LNCAP (cell line): ENCODE results near the gene CCDC159.

ENCODE experiments used
- TF ChIP-seq, protein P1 (sequence below): fragments of 450-650 bp; IDR thresholded peaks from 2 replicates; pipeline ENCODE4 v1.5.1; 2017; ENCODE audit warnings: mild to moderate bottlenecking

The CCDC159 gene

GRCh38 chr19:11370744-11371143 lies 24.4 kb downstream of the CCDC159 start:
- TF ChIP-seq, protein P1, sequence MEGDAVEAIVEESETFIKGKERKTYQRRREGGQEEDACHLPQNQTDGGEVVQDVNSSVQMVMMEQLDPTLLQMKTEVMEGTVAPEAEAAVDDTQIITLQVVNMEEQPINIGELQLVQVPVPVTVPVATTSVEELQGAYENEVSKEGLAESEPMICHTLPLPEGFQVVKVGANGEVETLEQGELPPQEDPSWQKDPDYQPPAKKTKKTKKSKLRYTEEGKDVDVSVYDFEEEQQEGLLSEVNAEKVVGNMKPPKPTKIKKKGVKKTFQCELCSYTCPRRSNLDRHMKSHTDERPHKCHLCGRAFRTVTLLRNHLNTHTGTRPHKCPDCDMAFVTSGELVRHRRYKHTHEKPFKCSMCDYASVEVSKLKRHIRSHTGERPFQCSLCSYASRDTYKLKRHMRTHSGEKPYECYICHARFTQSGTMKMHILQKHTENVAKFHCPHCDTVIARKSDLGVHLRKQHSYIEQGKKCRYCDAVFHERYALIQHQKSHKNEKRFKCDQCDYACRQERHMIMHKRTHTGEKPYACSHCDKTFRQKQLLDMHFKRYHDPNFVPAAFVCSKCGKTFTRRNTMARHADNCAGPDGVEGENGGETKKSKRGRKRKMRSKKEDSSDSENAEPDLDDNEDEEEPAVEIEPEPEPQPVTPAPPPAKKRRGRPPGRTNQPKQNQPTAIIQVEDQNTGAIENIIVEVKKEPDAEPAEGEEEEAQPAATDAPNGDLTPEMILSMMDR: no peak

DNA sequence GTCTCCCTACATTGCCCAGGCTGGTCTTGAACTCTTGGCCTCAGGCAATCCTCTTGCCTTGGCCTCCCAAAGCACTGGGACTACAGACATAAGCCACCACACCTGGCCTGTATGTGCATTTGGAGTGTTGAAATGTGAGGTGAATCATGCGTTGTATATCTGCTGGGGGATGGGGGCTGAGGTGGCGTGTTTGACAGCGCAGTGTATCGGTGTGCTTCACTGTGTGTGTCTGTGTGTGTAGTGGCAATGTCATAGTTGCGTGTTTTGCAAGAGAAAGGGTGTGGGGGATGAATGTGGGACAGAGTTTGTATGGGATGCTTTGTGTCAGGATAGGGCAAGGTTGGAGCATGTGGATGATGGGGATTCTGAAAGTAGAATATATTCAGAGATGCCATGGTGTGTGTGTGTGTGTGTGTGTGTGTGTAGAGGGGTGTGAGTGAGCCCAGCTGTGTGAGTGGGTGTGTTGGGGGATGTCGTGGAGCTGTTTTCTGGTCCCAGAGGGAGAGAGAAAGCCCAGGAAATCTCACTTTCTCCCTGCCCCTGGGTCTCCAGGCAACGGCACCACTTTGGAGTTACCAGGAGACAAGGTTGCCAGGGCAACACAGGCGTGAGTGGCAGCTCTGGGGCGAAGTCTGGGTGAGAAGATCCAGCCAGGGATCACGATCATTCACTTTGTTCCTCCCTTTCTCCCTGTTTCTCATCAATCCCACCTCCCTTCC lies 27.0 kb downstream of the CCDC159 start:
- TF ChIP-seq, protein P1: no peak

DNA sequence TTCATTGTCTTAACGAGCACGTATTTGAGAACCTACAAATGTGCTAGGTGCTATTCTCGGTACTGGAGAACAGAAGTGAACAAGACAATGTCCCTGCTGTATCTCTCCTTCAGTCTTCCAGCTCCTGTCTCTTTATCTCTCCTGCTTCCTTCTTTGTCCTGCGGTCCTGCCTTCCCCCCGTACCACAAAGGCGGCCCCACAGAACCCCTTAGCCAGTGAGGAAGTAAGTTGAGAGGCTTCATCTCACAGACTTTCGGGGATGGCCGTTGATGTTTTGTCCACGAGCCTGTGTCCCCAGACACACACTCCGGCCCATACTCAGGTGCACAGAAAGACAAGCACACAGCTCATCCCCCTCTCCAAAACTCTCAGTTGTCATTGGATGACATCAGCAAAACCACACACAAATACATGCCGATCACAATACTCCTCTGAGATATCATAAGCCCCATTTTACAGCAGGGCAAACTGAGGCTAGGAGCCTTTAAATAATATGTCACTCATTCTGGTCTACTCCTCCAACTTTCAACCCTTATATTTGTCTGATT lies 27.6 kb downstream of the CCDC159 start:
- TF ChIP-seq, protein P1: no peak

- TF ChIP-seq, protein P1: no peak
Measured at GRCh38 chr19:11374433-11375142, 28.3 kb downstream of the CCDC159 start, which contains the start of gene SWSAP1. Gene SWSAP1 (plus strand): TSS chr19:11374666. CDS start chr19:11374681, 15 bp downstream.

- TF ChIP-seq, protein P1: no peak
Measured at GRCh38 chr19:11375143-11375948, 29.0 kb downstream of the CCDC159 start.

DNA sequence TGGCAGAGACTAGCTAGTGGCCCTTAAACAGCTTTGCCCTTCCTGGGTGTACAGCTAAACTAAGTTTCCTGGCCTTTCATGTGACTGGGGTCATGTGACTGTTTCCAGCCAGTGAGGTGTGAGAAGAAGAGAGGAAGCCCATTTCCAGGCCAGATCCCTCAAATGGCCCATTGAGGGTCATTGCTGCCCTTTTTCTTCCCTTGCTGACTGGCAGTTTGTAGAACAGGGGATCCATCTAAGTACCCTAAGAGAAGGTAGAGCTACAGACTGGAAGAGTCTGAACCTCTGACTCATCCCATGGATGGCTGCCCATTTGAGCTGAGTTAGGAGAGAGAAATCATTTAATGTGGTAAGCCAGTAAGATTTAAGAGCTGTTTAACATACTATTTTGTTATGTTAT lies 30.9 kb downstream of the CCDC159 start:
- TF ChIP-seq, protein P1: no peak

- TF ChIP-seq, protein P1: no peak
Measured at GRCh38 chr19:11377756-11378155, 31.4 kb downstream of the CCDC159 start.
